ENCODE data around the gene ATIC.

Gene ATIC

DNA sequence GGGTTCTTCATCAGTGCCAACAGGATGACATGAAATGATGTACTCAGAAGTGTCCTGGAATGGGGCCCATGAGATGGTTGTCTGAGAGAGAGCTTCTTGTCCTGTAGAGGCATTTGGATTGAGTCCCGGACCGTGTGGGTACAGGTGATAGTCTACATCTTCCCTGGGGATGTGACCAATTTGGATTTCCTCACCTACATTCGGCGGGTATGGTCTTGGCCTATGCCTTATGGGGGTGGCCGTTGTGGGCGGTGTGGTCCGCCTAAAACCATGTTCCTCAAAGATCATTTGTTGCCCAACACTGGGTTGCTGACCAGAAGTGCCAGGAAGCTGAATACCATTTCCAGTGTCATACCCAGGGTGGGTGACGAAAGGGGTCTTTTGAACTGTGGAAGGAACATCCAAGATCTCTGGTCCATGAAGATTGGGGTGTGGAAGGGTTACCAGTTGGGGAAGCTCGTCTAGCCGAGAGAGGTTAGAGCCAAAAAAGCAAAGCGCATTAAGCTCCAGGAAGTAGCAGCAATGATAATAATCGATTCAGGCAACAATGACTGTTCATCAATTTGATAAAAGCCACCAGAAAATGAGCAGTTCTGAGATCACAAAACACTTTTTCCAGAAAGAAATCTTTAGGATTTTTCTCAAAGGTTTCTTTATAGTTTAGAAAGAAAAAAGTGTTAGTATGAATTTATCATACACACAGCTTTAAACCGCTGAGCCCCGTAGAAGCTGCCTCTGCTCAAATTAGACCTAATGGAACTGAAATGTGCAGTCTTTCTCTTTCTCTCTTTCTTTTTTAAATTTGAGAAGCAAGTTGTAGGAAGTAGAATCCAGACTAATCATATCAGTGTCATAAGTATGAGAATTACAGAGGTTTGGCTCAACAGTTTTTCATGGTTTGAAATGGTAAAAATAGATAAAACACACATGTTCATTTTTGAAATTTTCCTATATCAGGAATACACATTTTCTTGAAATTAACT is 60.3 kb downstream of the ATIC start:
- TF ChIP-seq, protein P1, sequence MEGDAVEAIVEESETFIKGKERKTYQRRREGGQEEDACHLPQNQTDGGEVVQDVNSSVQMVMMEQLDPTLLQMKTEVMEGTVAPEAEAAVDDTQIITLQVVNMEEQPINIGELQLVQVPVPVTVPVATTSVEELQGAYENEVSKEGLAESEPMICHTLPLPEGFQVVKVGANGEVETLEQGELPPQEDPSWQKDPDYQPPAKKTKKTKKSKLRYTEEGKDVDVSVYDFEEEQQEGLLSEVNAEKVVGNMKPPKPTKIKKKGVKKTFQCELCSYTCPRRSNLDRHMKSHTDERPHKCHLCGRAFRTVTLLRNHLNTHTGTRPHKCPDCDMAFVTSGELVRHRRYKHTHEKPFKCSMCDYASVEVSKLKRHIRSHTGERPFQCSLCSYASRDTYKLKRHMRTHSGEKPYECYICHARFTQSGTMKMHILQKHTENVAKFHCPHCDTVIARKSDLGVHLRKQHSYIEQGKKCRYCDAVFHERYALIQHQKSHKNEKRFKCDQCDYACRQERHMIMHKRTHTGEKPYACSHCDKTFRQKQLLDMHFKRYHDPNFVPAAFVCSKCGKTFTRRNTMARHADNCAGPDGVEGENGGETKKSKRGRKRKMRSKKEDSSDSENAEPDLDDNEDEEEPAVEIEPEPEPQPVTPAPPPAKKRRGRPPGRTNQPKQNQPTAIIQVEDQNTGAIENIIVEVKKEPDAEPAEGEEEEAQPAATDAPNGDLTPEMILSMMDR (IDR thresholded peaks at IDR 0.05; ENCODE audit: control extremely low read depth, extremely low read depth, low read depth, missing control alignments) = no peak
- ChIA-PET CTCF (no interaction called here), POLR2A (no interaction called here)
- no peak for DNase-seq (ENCODE audit: extremely low spot score)

DNA sequence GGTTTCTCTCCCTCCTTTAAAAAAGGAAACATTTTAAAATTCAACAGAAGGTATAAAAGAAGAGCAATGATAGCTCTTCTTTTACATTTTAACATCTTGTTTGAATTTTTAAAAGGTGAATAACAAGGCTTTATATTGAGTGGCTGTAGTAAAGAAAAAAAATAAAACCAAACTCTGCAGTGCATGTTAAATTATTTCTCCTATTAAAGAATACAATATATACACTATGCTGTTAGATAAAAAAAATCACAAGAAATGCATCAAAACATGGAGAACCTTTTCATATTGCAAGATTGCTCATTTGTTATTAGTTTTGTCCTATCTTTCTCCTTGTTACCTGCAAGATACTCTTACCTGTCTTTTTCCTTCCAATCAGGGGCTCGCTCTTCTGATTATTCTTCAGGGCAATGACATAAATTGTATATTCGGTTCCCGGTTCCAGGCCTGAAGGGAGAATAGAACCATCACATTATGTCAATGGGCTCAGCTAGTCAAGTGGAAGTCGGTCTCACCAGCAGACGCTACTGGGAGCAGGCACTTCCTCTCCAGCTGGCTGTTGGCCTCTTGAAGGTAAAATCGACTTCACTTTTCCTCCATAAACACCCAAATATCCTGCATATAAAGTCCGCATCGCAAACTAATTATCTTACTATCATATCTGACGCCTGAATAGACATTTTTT is 61.2 kb downstream of the ATIC start:
- DNase-seq (ENCODE audit: extremely low spot score) = no peak
- POLR2A ChIA-PET = no interaction called here
- CTCF ChIA-PET = no interaction called here
- TF ChIP-seq, protein P1 (IDR thresholded peaks at IDR 0.05; ENCODE audit: control extremely low read depth, extremely low read depth, low read depth, missing control alignments) = no peak

DNA sequence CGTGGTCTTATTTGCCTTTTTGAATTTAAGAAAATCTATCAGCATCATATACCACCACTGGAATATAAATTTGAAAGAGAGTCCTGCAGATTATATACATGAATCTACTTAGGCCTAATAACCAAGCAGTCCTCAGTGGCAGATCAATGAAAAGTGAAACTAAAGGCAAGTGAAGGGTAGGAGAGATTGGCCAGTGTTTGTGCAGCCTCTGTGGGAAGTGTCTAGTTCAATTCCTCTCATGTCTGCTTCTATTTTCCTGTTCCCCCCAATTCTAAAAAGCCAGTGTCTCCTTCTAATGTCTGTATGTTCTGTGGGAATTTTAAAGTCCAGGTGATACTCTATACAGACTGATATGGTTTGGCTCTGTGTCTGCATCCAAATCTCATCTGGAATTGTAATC is 62.1 kb downstream of the ATIC start:
- CTCF ChIA-PET = no interaction called here
- TF ChIP-seq, protein P1 (IDR thresholded peaks at IDR 0.05; ENCODE audit: control extremely low read depth, extremely low read depth, low read depth, missing control alignments) = no peak
- no peak for DNase-seq (ENCODE audit: extremely low spot score)
- POLR2A ChIA-PET = no interaction called here

DNA sequence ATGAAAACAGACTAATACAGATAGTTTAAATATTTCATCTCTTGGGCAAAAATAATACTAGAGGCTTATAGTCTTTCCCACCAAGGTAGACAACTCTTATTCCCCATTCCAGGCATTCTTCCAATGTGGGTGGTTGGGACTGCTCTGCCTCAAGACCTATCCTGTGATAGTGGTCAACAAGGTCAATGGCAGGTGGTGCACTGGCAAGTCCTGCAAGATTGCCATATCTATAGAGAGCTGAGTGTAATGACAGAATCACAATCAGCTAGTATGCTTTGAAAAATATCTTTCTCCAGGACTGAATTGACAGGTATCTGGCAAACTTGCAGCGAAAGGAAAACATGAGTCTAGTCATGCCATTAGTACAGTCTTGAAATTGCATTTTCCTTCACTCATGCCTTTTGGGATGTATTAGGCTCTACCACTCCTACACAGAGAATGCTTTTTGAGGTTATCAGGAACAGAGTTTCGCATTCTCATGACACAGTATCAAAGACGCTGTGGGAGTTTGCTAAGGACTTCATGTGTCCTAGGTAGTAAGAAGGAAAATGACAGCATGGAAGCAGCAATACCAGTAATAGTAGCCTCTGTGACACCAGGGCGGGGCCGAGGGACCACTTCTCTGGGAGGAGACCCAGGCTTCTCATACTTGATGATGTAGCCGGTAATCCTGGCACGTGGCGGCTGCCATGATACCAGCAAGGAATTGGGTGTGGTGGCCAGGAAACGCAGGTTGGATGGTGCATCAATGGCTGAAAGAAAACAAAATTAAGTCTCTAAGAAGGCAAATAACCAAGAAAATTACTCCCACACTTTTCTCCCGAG is 63.0 kb downstream of the ATIC start:
- no peak for DNase-seq (ENCODE audit: extremely low spot score)
- TF ChIP-seq, protein P1 (IDR thresholded peaks at IDR 0.05; ENCODE audit: control extremely low read depth, extremely low read depth, low read depth, missing control alignments) = no peak
- CTCF ChIA-PET = no interaction called here
- POLR2A ChIA-PET = no interaction called here

DNA sequence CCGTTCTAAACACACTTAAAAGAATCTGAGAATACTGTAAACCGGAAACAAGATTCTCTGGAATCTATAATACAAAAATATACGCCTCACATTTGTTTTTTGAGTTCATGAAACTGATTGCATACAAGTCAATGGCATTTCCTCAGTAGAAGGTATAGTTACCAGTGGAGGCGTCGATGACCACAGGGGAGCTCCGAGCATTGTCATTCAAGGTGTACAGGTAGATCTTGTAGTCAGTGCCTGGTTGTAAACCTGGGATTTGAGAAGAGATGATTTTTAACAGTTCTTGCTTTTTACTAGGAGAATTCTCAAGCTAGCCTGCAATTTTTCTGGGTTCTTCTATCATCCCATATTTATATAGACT is 63.6 kb downstream of the ATIC start:
- ChIA-PET CTCF (interaction anchor here (1.7 kb wide), 1 partner anchor 12 kb away, joined by 5 read pairs; no protein-coding TSS in a partner anchor), POLR2A (no interaction called here)
- DNase-seq (ENCODE audit: extremely low spot score) = no peak
- TF ChIP-seq, protein P1 (IDR thresholded peaks at IDR 0.05; ENCODE audit: control extremely low read depth, extremely low read depth, low read depth, missing control alignments) = no peak
